NCI-H2196 treated with DMSO at 0.1 percent for 48 hours (cell line): ENCODE measurements around the gene ELF4.

Experiments
- DNase-seq: peaks from one replicate; lab custom pipeline; 2025; ENCODE audit not compliant: unreplicated experiment; lab: John Stamatoyannopoulos, UW

ELF4 gene

DNA sequence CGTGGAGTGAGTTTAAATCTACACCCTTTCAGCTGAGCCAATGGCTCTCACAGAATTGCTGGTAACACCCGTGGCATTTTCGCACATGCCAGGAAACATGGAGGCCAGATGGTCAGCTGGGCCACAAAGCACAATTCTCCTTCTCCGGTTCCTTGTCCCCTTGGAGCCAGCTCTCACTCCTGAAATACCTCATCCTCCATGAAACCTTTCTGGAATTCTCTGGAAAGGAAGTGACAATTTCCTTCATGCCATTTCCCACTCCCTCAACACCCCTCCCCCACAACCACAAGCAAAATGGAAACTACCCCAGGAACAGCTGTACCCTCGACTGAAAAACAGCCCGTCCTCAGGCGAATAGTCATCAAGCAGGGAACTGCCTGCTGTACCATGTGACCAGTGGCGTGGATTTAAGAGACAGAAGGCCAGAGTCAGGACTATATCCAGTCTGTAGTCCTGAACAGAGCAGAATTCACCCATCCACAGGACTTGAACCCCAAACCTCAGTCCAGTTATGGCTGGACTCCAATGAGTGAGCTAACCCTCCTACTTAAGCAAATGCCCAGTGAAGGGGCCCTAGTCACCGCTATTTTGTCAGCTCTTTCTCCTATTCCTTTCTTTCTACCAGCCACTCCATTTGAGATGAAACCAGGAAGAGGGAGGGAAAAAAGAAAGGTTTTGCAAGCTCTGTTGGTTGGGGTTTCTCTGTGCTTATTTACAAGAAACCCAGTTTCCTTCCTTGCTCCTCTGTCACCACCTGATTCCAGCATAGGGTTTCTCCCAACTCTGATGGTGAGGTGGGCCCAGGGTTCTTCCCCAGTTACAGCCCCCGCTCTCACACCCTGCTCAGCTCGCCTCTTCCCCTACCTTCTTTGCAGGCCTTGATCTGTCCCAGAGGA lies 24.5 kb downstream of the ELF4 start:
- no peak for DNase-seq

DNA sequence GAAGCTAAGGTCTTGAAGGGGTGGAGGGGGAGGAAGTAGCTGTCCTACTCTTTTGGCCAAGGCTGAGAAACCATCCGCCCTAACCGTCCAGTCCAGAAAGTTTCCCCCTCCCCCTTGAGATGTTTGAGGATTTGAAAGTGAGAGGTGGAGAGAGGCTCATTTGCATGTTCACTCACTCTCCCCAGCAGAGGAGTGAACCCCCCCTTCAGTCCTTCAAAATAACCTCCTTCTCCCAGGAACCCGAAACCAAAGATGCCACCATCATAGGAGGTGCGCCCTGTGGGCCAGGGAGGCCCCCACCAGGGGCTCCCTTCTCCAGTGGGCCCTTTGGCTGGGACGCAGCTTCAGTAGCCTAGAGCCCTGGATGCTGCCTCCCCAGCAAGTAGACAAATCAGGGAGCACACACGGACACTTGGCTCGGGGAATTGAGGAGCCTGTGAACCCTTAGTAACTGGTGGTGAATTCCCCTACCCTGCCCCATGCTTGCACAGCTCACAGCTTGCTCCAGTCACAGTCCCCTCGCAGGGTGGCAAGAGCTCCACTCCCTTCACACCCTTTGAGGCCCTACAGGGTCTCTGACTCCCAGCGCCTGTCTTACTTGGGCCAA lies 25.6 kb downstream of the ELF4 start:
- no peak for DNase-seq

DNA sequence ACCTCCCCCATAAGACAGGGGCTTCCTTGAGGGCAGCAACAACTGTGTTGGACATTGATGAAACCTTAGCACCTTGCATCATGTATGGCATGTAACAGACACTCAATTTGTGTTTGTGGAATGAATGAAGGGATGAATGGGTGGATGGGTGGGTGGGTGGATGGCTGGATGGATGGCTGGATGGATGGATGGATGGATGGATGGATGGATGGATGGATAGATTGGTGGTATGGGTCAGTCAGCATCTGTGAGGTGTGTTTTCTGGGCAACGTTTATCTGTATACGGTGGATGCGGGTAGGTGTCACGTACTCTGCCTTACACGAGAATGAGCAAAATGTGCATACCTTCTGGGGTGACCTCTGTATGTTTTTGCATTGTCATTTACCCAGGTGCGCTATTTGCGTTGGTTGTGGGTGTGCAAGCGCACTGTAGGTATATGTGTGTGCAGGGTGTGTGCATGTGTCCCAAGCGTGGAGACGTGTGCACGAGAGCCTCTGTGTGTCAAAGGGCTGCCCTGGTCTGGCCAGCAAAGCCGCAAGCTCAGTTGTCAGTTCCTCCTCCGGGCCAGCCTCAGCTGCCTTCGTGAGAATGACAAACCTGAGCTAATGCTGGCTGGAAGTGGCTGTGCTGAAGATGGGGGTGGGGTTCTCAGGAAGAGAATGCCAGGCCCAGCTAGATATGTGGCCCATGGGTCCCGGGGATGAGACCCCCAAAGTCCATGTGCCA lies 26.5 kb downstream of the ELF4 start:
- no peak for DNase-seq

DNA sequence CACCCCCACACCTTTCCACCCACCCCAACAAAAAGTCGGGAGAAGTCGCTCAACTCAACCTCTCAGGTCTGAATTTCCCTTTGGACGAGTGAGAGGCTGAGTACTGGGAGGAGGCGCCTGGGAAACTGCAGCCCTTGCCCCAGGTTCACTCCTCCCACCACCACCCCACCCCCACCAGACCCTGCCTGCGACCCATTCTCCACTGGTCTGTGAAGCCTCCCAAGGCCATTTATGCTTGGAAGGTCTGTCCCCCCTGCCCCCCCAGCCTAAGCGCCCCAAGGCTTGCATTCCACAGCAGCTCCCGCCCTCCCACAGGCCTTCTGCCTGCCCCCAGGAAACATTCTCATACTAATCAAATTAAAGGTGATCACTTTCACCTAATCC lies 27.2 kb downstream of the ELF4 start:
- DNase-seq: no peak

DNA sequence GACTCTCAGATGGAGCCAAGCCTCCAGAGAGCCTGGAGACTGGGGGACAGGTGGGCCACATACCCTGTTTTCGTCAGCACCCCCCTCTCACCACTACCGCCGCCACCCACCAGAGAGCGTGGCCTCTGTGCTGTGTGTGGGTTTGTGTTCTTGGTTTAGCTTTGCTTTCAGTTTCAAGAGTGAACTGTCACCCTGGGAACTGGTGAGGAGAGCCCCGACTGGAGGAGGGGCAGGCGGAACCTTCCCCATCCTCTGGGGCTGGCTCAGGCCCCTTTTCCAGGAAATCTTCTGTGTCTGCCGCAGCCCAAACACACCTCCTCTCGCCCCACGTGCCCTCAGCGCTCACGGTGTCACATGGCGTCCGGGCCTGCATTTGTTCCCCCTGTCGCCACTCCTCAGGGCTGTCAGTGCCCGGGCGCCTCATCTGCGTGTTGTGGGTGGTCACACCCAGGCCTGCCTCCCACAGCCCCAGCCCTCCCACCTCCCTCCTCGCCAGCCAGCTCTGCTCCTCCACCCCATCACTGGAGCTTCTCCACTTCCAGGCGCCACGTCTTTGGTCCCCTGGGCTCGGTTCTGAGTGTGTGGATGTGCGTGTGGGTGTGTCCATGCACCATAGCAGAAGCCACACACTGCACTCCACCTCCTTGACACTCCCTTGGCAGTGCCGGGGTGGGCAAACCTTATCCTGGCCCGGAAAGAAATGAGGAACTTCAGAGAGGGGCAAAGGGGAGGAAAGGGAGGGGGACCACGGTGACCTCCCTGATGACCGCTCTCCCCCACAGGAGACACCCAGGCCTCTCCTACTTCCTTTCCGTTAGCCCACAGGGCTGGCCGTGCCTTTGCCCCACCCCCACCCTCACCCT lies 27.8 kb downstream of the ELF4 start:
- DNase-seq: no peak

DNA sequence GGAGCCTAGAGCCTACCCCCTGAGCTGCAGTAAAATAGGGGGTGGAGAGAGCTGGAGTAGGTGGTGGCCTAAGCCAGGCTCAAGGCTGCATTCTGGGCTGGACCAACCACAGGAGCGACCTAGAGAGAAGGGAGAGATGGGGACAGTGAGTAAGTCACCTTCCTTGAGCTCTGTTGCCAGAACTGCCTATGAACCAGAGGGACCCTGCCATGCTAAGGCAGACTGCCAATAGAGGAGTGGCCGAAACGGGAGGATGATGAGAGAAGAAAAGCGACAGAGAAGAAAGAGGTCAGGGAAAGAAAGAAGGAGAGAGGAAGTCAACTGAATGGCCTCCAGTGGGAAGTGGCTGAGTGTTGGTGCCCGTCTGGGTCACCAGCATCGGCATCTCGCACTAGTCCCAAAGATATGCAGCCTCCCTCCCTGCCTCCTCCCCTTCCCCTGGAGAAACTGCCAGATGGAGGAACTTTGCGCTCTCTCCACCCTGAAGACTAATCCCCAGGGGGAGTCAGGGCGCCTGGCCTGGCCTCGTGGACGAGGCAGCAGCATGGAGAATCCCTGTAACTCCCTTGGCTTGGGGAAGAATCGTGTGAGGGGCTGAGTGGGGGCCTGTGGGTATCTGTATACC lies 28.8 kb downstream of the ELF4 start:
- no peak for DNase-seq

DNA sequence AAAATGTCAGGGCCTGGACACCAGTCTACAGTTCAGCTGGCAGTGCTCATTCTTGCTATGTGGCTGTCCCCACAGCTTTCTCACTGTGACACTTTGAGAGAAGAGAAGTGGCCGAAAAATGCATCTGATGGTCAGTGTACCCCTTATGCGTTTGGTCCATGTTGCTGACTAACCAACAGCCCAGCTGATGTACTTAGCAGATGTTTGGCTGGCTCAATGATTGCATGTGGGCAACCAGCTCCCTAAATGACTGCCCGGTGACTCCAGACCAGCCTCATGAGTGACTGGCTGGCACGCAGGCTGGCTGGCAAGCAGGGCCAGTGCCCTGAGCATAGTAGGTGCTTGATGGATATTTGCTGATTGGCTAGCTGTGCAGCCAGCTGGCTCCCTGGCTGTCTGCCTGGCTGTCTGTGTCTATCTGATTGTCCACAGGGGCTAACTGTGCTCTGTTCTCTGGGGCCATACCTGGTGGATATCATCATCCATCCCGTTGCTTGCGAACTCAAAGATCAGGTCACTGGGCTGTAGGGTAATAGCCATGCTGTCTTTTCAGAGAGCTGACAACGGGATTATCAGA lies 29.4 kb downstream of the ELF4 start:
- DNase-seq: no peak

DNA sequence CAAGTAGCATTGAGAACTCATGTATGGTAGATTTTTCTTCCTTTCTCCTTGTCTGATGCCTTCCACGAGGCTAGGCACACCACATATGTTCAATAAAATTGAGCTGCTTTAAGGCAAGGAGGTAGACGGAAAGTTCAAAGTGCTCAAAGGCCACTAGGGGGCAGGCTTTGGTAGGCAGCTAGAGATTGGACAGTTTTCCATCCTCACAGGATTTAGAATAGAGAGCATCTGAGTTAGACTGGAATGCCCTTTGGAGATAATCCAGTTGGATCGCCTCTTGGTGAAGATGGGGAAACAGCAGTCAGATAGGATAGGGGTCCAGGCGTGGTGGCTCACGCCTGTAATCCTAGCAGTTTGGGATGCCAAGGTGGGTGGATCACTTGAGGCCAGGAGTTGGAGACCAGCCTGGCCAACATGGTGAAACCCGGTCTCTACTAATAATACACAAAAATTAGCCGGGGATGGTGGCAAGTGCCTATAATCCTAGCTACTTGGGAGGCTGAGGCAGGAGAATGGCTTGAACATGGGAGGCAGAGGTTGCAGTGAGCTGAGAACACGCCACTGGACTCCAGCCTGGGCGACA lies 30.4 kb downstream of the ELF4 start:
- DNase-seq: peak; percentile 3

DNA sequence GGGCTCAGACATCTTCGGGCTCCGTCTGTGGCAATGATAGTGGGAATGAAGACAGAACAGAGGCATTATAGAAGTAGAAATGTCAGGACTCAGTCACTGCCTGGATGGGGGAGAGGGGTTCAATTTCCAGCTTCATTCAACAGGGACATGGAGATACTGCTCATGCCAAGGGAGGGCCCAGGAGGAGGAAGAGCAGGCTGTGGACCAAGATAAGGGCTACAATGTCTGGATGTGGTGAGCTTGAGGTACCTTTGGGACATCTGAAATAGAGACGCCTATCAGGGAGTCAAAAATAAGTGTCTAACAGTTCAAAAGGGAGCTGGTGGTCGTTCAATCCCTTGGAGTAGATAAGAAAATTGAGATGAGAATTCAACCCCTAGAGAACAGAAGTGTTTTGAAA lies 34.5 kb downstream of the ELF4 start:
- DNase-seq: no peak

DNA sequence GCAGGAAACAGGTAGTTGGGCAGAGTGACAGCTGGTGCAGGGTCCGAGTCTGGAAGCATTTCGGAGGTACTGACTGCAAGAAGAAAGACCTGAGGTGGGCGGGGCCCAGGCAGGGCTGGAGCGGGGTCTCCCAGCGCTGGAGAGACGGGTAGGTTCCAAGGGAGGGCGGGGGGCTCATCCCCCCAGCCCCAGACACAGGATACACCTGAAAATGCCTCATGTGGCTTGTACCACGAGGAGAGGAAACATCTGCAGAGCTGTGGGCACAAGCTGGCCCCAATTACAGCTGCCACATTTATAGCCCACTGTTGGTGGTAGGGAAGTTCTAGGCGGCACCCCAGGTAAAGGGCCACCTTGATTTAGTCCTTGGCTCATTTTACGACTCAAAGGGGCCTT lies 38.0 kb downstream of the ELF4 start:
- no peak for DNase-seq

DNA sequence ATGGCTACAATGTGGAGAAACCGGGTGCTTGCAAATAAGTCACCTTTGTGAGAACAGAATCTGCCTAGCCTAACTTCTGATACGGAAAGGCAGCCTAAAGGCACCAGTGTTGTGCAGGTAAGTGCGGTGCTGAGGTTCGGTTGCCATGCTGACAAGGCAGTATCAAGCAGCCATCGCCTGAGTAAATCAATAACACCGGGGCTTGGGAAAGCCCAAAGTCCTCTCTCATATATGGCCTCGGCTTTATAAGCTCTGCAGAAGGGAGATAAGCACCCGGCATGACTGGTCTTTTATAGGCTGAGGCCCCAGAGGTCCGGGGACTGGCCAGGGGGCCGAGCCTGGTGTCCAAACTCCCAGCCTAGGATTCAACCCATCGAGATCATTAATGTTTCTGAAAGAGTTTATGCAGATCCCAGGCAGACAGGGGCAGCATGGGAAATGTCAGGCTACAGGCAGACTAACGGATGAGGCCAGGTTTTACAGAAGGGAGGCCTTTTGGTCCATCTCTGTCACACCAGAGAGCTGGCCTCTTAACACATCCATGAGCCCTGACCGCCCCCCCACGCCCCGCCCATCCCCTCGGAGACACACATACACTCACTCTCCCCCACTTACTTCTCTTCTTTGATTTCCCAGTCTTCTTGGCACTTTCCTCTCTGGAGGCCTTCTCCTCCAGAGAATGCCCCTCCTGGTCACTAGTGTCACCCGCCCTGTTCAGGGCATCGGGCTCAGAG lies 38.5 kb downstream of the ELF4 start:
- no peak for DNase-seq

DNA sequence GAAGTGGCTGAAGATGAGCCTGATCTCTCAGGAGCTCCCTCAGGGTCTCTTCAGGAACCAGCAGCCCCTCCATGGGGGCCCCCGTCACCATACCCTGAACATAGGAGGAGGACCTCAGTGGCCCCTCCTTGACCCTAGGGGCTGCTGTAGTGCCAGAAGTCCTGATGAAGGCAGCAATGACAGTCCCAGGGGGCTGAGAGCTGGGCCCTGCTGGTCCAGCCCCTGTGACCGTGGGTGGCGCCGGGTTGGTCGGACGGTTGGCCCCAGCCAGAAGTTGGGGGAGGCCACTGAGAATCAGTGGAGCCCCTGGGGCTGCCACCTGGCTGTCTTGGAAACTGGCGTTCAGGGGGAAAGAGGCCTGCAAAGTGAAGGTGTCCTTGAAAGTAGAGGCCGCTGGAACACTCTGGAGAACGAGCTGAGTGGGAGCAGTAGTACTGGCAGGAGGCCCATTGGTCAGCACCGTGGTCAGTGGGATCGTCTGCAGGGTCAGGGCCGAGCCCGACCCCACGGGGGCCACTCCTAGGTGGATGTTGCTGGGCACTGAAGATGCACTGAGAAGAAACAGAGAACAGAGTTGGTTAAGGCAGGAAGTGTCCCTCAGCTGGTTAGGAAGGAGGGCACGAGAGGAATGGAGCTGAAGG lies 43.2 kb downstream of the ELF4 start:
- DNase-seq: no peak

DNA sequence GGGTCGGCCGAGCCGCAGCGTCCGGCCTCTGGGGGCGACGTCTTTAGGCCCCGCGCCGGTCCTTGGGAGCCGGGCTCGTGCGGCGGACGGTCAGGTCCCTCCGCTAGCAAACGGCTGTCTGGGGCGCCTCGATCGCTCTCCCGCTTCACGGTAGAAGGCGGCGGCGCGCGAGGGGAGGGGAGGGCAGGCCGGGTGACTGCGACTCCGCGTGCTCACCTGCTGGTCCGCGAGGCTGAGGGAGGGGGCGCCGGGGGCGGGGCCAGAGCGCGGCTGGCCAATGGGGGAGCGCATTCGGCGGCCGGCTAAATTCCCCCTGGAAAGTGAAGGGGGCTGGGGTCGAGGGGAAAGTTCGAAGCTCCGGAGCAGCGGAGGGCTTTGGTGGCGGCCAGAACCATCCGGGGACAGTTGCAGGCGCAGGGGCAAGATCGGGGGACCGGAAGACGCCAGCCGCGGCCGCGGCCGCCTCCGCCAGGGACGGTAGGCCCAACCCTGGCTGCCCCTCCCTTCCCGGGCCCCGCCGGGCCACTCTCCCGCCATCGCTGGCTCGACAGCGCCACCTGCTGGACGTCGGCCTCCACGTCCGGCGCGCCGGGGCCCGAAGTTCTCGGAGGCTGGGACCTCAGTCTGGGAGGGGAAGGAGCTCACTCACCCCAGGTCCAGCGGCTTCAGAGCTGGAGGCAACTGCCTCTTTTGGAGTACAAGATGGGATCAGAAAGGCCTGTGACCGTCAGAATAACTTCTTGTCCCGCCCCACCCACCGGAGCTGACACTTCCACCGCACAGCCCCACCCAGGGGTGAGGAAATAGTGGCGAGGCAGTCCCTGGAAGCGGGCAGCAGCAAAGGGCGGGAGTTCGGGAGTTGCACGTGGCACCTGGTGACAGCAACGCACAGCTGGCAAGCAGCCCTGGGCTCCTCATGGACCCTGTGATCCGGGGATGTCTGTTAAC lies 49.9 kb downstream of the ELF4 start:
- DNase-seq: peak; percentile 52

DNA sequence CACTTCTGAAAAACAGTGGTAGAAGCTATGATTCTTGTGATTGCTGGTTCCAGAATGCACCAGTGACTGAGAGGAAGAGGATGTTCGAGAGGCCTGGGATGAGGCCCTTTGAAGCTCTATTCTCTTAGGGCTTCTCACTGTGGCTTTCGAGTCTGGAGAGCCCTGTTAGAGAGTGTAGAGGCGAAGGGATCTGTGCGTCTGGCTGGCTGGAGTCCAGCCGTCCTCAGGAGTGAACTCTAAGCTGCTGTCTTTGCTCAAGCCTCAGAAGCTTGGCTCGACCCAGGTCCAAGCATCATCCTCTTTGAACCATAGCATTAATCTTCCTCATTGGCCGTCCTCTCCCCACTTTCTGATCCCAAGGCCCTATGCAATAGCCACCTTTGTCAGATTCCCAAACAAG lies 51.6 kb downstream of the ELF4 start:
- no peak for DNase-seq

DNA sequence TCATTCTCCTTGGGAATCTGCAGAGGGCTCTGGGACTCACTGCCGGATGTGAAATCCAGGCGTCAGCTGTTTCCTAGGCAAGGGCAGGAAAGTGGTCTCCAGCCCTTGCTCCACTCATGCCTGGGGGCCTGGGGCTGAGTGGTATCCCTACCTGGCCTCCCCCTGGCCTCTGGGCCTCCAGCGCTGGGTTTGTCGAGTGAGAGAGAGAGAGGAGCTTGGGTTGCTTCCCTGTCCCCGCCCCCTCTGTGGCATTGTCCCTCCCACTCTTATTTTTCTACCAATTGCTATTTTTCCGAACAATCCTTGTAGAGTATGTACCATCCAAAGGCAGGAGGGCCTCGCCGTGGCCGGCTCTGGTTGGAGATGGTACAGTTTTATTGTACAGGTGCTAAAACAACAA lies 53.1 kb downstream of the ELF4 start:
- DNase-seq: no peak

DNA sequence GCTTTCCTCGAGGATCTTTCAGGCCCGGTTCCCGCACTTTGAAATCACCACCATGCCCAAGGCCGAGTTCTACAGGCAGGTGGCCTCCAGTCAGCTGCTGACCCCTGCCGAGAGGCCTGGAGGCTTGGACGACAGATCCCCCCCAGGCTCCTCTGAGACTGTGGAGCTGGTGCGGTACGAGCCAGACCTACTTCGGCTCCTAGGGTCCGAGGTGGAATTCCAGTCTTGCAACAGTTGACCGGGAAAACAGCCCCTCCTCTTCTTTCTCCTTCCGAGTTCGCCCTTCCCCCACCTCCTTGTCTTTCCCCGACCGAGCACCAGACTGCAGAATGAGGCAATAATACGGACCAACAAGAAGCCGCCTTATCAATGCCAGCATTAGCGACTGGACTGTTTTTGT lies 54.4 kb downstream of the ELF4 start:
- no peak for DNase-seq

DNA sequence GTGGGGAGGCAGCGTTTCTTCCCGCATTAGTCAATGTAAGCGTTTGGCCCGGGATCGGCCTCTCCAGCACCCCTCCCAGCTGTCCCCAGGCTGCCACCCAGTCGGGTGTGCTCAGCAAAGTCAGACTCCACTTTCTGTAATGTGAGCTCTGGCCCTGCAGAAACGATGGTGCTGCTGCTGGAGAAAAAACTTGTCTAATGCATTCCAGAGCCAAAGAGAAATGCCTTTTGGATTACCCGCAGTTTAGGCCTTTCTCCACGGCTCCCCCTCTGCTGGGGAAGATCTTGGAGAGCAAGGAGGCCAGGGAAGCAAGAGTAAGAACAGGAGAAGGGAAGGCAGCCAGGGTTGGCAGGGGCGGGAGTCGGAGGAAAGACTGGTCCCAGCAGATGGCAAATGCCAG lies 55.2 kb downstream of the ELF4 start:
- DNase-seq: no peak

DNA sequence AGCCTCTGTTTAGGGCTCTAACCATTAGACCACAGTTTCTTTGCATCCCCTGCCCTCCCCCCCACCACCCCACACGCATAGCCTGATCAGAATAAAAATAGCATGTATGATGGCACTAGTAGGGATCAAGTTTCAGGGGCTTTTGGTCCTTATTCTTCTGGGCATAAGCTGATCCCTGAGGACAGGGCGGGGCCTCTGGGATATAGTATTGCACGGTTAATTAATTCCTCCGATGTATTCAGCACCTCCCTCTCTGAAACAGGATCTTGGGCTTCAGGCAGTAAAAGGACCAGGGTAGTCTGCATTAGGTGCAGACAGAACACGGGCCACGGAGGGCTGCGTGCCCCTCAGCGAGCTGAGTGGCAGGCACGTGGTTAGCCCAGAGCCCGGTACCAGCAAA lies 57.1 kb downstream of the ELF4 start:
- no peak for DNase-seq
